SH-SY5Y (cell line): ENCODE results near the gene ZNRF2.

Source experiments
- GATA2 ChIP-seq: IDR thresholded peaks from 2 replicates; pipeline ENCODE4 v1.6.1; 2011; ENCODE audit warnings: mild to moderate bottlenecking, low read depth, low read length
- GATA3 ChIP-seq: IDR thresholded peaks from 2 replicates; pipeline ENCODE4 v1.6.1; 2011; ENCODE audit warnings: low read depth, mild to moderate bottlenecking, low read length, moderate library complexity

ZNRF2 gene

GRCh38 chr7:30379131-30379530, 94.7 kb downstream of the ZNRF2 start:
- TF ChIP-seq GATA3 = no peak

- TF ChIP-seq GATA3 = no peak
- no peak for TF ChIP-seq GATA2
These were observed 95.3 kb downstream of the ZNRF2 start for GRCh38 chr7:30379741-30380140.

GRCh38 chr7:30380294-30380693, 95.9 kb downstream of the ZNRF2 start:
- TF ChIP-seq GATA3 (no peak), GATA2 (no peak)

- TF ChIP-seq GATA2 (no peak), GATA3 (no peak)
These were observed 98.2 kb downstream of the ZNRF2 start for GRCh38 chr7:30382607-30383006.

- no peak for TF ChIP-seq GATA3
- no peak for TF ChIP-seq GATA2
These were observed 105.4 kb downstream of the ZNRF2 start for GRCh38 chr7:30389791-30390190.

DNA sequence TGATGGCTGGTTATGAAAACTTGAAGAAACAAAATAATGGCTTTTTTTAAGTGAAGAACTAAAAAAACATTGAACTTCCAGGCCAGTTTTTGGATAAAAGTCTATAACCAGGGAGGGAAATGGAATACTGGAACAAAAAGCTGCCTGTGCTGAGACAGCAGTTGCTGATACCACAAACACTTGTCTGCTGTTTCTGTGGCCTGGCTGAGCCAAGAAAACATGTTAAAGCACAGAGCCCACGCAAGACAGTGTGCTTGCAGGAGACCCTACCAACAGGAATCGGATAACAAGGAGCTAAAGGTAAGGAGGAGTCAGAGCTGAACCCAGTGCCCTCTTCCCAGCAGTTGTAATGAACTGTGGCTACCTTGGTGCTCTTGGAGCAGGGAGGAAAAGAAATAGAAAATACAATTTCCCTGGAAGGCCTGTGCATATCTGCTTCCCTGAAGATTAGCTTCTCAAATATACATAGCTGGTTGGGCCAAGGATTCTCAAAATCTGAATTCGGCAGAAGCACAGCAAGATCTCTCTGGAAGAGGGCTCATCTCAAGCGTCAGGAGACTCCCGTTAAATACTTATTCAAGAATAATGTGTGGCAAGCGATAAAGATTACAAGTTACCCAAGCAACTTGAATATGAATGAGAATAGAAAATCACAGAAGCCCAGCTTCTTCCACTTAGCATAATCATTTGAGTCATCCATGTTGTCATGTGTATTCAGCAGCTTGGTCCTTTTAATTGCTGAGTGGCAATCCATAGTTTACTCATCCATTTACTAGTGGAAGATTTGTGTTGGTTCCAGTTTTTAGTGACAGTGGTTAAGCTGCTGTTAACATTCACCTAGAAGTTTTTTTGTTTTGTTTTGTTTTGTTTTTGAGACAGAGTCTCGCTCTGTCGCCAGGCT, 106.6 kb downstream of the ZNRF2 start:
- TF ChIP-seq GATA2 = no peak
- TF ChIP-seq GATA3 = no peak

DNA sequence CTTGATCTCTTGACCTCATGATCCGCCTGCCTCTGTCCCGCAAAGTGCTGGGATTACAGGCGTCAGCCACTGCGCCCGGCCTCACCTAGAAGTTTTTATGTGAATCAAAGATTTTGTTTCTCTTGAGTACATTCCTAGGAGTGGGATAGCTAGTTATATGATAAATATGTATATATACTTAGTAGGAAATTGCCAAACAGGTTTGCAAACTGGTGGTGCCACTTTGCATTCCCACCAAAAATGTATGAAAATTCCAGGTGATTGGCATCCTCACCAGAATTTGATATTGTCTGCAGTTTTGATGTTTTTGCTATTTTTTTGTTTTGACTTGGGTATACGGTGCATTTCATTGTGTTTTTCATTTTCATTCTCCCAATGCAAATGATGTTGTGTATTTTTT, 107.4 kb downstream of the ZNRF2 start:
- no peak for TF ChIP-seq GATA3
- no peak for TF ChIP-seq GATA2

DNA sequence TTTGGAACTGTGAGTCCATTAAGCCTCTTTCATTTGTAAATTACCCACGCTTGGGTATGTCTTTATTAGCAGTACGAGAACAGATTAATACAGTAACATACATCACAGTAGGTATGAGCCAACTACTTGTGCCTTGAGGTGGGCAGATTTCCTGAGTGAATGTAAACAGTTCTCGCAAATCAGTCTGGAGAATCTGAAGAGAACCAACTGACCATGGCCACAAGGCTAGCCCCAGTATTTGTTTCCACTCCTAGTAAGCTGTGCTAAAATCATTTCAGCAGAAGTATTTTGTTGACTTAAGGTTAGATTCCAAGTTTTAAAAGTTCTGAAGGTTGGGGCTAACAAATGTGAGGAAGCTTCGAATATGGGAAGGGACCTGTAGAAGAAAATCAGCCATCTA, 111.3 kb downstream of the ZNRF2 start:
- TF ChIP-seq GATA3 (no peak), GATA2 (no peak)

- TF ChIP-seq GATA3 = no peak
- no peak for TF ChIP-seq GATA2
These were observed 112.0 kb downstream of the ZNRF2 start for GRCh38 chr7:30396389-30396788.

DNA sequence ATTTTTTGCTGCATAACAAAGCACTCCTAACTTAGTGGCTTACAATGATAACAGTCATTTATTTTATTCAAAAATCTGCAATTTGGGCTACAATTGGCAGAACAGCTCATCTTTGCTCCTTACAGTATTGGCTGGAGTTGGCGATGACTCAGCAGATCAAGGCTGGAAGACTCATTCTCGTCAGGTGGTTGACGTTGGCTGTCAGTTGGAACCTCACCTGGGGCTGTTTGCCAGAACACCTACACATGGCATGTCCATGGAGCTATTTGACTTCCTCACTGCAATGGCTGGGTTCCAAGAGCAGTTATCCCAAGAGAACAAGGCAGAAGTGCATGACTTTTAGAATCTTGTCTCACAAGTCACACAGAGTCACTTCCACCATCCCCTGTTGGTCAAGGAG, 119.1 kb downstream of the ZNRF2 start:
- TF ChIP-seq GATA3 (no peak), GATA2 (no peak)

DNA sequence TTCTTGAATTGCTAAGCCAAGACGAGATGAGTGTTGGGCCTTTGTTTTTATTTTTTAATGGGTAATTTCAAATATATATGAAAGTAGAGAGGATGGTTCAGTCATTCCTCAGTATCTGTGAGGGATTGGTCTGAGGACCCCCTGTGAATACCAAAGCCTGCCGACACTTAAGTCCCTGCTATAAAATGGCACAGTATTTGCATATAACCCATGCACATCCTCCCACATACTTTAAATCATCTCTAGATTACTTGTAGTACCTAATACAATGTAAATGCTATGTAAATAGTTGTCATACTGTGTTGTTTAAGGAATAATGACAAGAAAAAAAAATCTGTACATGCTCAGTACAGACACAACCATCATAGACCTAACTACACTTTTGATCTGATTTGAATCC, 120.8 kb downstream of the ZNRF2 start:
- TF ChIP-seq GATA2 (no peak), GATA3 (no peak)

DNA sequence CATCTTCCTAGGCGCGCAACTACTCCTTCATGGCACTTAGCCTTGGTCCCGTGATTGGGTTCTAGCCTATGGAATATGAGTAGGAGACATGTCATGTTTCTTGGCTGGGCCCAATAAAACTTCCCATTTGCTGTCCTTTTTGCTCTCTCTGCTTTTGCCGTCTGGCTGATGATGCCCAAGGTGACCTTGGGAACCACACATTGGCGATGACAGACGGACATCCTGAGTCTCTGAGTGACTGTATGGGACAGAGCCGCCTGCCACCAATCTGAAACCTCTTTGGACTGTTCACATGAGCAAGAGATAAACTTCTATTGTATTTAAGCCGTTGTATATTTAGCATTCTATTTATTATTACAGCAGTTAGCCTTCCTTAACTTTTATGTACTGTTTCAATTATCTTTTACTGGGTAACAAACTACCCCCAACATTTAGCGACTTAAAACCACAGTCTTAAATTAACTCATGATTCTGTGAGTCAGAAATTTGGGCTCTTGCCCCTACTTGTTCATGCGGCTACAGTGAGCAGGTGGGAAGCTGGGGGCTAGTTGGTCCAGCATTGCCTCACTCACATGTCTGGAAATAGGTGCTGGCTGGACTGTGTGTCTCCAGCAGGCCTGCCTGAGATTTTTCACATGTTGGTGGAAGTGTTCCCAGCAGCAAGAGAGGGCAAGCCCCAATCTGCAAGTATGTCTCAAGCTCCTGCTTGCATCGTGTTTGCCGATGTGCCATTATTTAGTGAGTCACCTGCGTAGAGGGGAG, 122.4 kb downstream of the ZNRF2 start:
- TF ChIP-seq GATA2 (no peak), GATA3 (no peak)

DNA sequence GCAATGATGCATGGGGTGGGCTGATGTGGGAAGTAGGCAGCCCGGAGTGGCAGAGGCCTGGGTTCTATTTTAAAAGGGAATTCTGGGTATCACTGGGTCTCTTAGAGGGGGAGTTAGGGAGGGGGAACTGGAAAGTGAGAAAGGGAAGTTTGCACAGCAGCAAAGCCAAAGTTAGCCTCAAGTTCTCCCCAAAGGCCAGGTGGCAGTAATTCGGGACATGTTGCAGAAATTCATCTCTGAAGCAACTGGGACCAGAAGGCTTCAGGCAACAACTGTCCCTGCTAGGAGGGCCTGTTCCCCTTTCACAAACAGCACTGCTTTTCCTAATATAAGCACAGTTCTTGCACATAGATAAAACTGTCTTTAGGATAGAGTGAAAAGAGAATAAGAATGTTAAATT, 126.8 kb downstream of the ZNRF2 start:
- TF ChIP-seq GATA3 = no peak
- no peak for TF ChIP-seq GATA2

- TF ChIP-seq GATA3 = no peak
- no peak for TF ChIP-seq GATA2
These were observed 127.5 kb downstream of the ZNRF2 start for GRCh38 chr7:30411897-30412296.

DNA sequence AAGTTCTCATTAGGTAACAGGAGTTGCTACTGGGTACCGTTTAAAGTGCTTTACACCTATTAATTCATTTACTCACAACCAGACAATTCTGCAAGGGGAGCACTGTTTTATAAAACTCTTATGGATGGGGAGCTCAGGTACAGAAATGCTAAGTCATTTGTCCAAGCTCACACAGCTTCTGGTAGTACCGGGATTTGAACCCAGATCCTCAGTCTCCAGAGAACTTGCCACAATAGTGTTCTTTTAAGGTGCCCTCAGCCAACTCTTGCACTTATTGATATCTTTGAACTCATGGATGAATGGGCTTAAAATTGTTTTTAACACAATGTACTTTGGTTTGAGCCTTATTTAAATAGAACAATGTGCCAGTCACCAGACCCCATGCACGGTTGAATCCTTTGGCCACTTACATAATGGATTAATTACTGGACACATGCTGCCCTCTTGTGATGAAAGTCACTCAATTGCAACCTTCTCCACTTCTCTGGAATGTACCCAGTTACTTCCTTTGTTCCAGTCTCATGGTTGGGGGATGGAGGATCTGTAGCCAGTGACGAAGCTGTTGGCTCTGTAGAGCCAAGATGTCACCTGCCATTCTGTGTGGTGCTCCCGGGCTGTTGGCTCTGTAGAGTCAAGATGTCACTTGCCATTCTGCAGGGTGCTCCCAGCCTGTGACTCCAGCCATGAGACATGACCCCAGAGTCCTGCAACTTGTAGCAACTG, 128.5 kb downstream of the ZNRF2 start:
- TF ChIP-seq GATA2 = no peak
- TF ChIP-seq GATA3 = no peak

GRCh38 chr7:30413864-30414263, 129.5 kb downstream of the ZNRF2 start:
- TF ChIP-seq GATA3 (no peak), GATA2 (no peak)
